Chondrocyte (in vitro differentiated cells): ENCODE measurements around the gene KLHL21. TPM values are rescaled to one million over a fixed set of nuclear protein-coding genes. Genes with fewer than 3 reads are reported as not detected.

Experiments used
- DNase-seq: peaks from one replicate; pipeline ENCODE4 v3.0.0; 2021; ENCODE audit warnings: mixed read lengths, low spot score
- H3K27ac Mint-ChIP-seq: one replicate; pipeline ENCODE4 v1.8.0; 2021; ENCODE audit warnings: mild to moderate bottlenecking, moderate library complexity, mixed read lengths; ENCODE audit not compliant: unreplicated experiment
- H3K27me3 Mint-ChIP-seq: 2 replicates; pipeline ENCODE4 v1.8.0; 2021; ENCODE audit warnings: low read depth, mixed read lengths
- H3K36me3 Mint-ChIP-seq: 2 replicates; pipeline ENCODE4 v1.8.0; 2021; ENCODE audit warnings: low read depth, mixed read lengths
- H3K4me1 Mint-ChIP-seq: 2 replicates; pipeline ENCODE4 v1.8.0; 2021; ENCODE audit warnings: low read depth, mild to moderate bottlenecking, mixed read lengths
- H3K4me3 Mint-ChIP-seq: one replicate; pipeline ENCODE4 v1.8.0; 2021; ENCODE audit warnings: mild to moderate bottlenecking, moderate library complexity, mixed read lengths; ENCODE audit not compliant: unreplicated experiment
- H3K9me3 Mint-ChIP-seq: 2 replicates; pipeline ENCODE4 v1.8.0; 2021; ENCODE audit warnings: low read depth, mixed read lengths
- CTCF ChIP-seq: fragments of 200-600 bp; sonication (generic); IDR thresholded peaks from 2 replicates; pipeline ENCODE4 v1.5.0; 2021; ENCODE audit warnings: antibody characterized with exemption, mild to moderate bottlenecking, moderate library complexity
- total RNA-seq: library from RNA; stranded (reverse); gene quantifications from 3 replicates; pipeline ENCODE4 v1.2.1, GENCODE V29; 2021

The KLHL21 gene
- total RNA-seq, 1 donor from 2014 or later: 39.6 TPM

- no peak for DNase-seq
- H3K9me3 Mint-ChIP-seq: no peaks in the 10 kb centered on the region
- H3K4me3 Mint-ChIP-seq: peak overlapping the region; percentile 68
- peaks cover 40% of the 10 kb centered on the region for H3K4me1 Mint-ChIP-seq
- no peak for TF ChIP-seq CTCF
- H3K27me3 Mint-ChIP-seq: no peaks in the 10 kb centered on the region
- H3K36me3 Mint-ChIP-seq: peaks cover 3% of the 10 kb centered on the region
- peak overlapping the region; percentile 45 for H3K27ac Mint-ChIP-seq
Measured at GRCh38 chr1:6614019-6614928, 11.6 kb upstream of the KLHL21 start.

GRCh38 chr1:6613361-6614018, 10.8 kb upstream of the KLHL21 start, which contains the start of gene PHF13:
Gene PHF13 (plus strand): TSS chr1:6613731. CDS start chr1:6614067, 336 bp downstream.
- Mint-ChIP-seq H3K27me3 (no peaks in the 10 kb centered on the region), H3K9me3 (no peaks in the 10 kb centered on the region), H3K27ac (peak within 1 kb of the TSS; percentile 94), H3K4me3 (peak within 1 kb of the TSS; percentile 90), H3K4me1 (peaks cover 42% of the 10 kb centered on the region), H3K36me3 (no peaks in the 10 kb centered on the region)
- peak; percentile 100 for DNase-seq
- TF ChIP-seq CTCF: no peak

- H3K9me3 Mint-ChIP-seq: no peaks in the 10 kb centered on the region
- TF ChIP-seq CTCF: peak; percentile 37
- H3K4me1 Mint-ChIP-seq: peaks cover 44% of the 10 kb centered on the region
- H3K4me3 Mint-ChIP-seq: peak overlapping the region; percentile 90
- H3K27me3 Mint-ChIP-seq: no peaks in the 10 kb centered on the region
- H3K36me3 Mint-ChIP-seq: no peaks in the 10 kb centered on the region
- no peak for DNase-seq
- H3K27ac Mint-ChIP-seq: peak overlapping the region; percentile 94
Measured at GRCh38 chr1:6612641-6613360, 10.1 kb upstream of the KLHL21 start.

GRCh38 chr1:6603915-6604558, 1.4 kb upstream of the KLHL21 start:
- Mint-ChIP-seq H3K9me3 (no peaks in the 10 kb centered on the region), H3K27ac (peak overlapping the region; percentile 99), H3K4me3 (peak overlapping the region; percentile 73), H3K36me3 (no peaks in the 10 kb centered on the region), H3K27me3 (no peaks in the 10 kb centered on the region), H3K4me1 (peaks cover 37% of the 10 kb centered on the region)
- no peak for DNase-seq
- TF ChIP-seq CTCF: peak; percentile 45
